SH-SY5Y (cell line): ENCODE measurements around the gene ZNF410.

Source experiments
- GATA2 ChIP-seq: IDR thresholded peaks from 2 replicates; pipeline ENCODE4 v1.6.1; 2011; ENCODE audit warnings: mild to moderate bottlenecking, low read depth, low read length
- GATA3 ChIP-seq: IDR thresholded peaks from 2 replicates; pipeline ENCODE4 v1.6.1; 2011; ENCODE audit warnings: low read depth, mild to moderate bottlenecking, low read length, moderate library complexity

ZNF410 gene

DNA sequence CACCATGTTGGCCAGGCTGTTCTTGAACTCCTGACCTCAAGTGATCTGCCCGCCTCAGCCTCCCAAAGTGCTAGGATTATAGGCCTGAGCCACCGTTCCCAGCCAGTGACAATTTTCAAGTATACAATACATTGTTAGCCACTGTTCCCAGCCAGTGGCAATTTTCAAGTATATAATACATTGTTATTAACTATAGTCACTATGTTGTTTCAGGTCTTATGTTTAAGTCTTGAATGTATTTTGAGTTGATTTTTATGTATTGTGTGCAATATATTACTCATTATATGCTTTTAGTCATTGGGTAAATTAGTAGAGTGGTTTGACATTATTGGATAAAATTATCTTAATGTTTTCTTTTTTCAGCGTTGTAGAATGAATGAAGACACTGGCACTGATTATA lies 13.0 kb upstream of the ZNF410 start:
- TF ChIP-seq GATA3 (no peak), GATA2 (no peak)

DNA sequence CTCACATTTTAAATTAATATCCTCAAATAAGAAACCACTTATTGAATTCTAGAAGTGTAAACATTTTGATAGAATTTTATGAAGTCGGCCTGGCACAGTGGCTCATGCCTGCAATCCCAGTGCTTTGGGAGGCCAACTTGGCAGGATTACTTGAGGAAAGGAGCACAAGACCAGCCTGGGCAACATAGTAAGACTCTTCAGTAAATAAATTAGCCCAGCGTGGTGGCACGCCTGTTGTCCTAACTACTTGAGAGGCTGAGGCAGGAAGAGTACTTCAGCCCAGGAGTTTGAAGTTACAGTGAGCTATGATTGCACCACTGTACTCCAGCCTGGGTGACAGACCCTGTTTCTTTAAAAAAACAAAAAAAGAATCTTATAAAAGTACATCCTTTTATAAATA lies 8.9 kb upstream of the ZNF410 start:
- no peak for TF ChIP-seq GATA3
- no peak for TF ChIP-seq GATA2

DNA sequence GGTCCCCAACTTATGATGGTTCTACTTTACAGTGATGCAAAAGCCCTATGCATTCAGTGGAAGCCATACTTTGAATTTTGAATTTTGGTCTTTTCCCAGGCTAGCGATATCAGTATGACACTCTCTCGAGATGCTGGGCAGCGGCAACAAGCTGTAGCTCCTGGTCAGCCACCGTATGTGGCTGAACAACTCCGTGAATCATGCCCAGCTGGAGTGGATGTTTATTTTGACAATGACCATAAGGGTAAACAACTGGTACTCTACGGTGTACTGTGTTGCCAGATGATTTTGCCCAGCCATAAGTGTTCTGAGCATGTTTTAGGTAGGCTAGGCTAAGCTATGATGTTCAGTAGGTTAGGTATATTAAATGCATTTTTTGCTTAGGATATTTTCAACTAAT lies 8.2 kb upstream of the ZNF410 start:
- TF ChIP-seq GATA3 (no peak), GATA2 (no peak)

DNA sequence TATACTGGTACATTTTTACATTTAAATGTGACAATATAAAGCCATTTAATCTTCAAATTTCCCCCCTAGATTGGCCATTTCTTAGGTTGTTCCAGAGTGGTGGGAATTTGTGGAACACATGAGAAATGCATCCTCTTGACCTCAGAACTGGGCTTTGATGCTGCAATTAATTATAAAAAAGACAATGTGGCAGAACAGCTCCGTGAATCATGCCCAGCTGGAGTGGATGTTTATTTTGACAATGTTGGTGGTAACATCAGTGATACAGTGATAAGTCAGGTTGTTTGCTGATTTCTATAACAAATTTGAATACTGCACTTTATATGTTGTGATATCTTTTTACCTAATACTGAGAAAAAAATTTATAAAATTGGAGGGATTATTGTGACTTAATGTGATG lies 7.6 kb upstream of the ZNF410 start:
- TF ChIP-seq GATA3 (no peak), GATA2 (no peak)

DNA sequence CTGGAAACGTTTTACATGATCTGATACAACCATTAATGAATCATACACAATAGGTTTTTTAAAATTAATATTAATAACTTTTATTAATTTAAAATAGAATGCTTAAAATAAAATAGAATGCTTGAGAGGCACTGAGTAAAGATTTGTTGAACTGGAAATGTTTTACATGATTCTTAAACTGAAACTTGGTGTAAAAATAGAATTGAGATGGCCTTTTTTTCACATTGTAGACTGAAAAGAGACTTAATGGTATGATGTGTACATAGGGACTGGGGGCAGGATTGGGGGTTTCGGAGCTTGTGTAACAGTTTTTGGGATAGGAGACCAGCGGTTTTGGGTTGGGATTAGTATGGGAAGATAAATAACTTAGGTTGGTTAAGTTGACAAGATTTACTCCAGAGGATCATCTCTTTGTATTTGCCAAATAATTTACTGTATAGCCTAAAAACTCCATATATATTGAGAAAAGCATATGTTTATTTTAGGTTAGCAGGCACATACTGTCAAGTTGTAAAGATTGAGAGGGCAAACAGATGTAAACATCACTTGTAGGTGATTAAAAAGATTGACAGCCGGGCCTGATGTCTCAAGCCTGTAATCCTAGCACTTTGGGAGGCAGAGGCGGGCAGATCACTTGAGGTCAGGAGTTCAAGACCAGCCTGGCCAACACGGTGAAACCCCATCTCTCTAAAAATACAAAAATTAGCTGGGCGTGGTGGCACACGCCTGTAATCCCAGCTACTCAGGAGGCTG lies 2.0 kb upstream of the ZNF410 start:
- TF ChIP-seq GATA3 = no peak
- no peak for TF ChIP-seq GATA2

DNA sequence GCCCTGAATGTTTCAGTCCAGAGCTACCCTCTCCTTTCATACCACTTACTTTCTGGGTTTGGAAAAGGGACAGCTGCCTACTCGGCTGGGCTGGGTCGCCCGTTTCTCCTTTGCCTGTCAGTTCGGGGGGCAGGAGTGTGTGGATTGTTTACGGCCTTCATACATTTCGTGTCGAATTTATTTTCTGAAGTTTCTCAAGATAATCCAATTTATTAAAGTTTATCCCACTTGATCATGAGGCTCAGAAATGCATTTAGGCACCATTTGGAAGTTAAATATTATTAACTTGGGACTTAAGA lies 608 bp downstream of the ZNF410 start:
- TF ChIP-seq GATA2 (no peak), GATA3 (no peak)

DNA sequence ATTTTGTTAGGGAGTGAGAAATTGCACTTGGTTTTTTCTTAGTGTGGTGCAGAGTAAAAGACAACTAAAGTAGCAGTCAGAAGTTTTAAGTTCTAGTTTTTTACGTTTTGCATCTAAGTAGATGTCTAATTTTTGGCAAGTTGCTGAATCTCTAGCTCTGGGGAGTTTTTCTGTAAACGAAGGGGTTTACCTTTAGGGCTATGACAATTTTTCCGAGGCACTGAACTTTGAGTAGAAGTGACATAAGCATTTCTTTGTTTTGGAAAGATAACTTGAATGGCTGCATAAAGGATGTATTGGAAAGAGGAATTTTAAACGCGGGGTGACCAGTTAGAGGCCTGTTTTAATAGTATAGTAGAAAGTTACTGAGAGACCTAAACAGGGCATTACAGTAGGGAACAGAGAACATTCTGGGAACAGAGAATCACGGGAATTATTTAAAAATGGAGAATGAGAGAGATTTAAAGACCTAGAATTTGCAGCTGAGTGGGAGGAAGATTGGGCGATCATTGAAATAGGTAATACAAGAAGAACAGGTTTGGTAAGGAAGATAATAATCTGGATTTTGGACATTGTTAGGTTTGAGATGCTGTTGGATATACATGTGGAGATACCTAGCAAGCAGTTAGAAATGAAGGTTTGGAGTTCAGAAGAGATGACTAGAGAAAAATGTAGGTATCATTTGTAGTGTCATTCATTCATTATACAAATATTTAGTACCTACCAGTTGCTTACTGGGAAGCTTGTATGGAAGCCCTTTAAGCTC lies 1.2 kb downstream of the ZNF410 start:
- no peak for TF ChIP-seq GATA3
- TF ChIP-seq GATA2 = no peak

DNA sequence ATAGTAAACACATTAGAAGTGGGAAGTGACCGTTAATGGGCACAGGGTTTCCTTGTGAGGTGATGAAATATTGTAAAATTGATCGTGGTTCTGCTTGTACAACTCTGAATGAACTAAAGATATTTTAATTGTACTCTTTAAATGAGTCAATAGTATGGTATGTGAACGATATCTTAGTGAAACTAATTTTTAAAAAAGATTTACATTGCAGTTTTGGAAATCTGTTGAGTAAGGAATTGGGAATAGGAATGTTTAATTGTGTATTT lies 1.7 kb downstream of the ZNF410 start:
- TF ChIP-seq GATA3 (no peak), GATA2 (no peak)

DNA sequence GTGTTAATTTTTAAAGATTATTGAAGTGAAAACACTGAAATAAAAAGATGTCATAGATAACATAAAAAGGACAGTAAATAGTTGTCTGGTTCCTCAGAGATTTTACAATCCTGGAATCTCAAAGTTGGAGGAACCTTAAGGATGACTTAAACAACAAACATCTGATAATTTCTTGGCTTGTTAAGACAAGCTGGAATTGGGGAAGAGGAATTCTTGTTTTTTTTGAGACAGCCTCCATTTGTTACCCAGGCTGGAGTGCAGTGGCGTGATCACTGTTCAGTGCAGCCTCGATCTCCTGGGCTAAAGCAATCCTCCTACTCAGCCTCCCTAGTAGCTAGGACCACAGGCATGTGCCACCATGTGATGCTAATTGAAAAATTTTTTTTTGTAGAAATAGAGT lies 2.3 kb downstream of the ZNF410 start:
- TF ChIP-seq GATA2 (no peak), GATA3 (no peak)

DNA sequence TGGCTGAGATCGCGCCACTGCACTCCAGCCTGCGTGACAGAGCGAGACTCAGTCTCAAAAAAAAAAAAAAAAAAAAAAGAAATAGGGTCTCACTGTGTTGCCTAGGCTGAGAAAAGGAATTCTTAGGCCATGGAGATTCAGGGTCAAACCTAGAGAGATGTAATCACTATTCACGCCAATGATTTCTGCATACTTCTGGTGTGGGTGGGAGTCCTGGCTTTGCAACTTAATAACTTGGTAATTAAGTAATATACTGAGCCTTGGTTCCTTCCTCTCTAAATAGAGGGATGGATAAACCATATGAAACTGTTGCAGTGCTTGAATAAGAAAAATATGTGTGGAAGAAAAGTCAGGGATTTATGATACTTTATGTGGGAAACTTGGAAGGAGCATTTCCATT lies 2.7 kb downstream of the ZNF410 start:
- TF ChIP-seq GATA3 (no peak), GATA2 (no peak)

DNA sequence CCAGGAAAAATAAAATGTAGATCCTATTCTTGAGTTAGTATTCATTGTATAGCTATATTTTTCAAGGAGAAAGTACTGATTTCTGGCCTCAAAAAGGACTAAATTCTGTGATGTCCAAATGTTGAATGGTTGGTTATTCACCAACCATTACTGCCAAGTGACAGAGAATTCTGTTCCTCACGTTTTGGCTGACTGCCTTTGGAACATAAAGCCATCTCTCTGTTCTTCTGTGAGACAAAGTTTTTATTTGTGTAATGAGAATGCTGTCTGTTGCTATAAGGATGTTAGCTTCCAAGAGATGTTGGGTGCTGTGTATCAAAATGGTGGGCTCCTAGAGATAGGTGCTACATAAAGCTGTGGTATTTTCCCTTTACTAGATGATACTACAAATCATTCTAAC lies 9.3 kb downstream of the ZNF410 start:
- no peak for TF ChIP-seq GATA2
- no peak for TF ChIP-seq GATA3

DNA sequence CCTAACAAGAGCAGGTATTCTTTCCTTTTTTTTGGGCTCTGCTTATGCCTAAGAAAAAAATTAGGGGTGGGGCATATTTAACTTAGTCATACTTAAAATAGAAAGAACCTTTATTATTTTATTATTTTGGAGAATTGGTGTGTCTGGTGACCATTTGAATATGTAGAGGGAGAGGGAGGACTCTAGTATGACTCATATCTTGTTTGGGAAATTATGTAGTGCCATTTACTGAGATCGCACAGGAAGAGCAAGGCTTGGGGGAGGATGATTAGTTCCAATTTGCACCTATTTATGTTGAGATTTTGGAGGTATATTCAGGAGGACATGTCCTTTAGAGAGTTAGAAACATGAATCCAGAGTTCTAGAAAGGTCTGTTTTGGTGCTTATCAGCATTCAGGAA lies 9.9 kb downstream of the ZNF410 start:
- TF ChIP-seq GATA3 (no peak), GATA2 (no peak)

DNA sequence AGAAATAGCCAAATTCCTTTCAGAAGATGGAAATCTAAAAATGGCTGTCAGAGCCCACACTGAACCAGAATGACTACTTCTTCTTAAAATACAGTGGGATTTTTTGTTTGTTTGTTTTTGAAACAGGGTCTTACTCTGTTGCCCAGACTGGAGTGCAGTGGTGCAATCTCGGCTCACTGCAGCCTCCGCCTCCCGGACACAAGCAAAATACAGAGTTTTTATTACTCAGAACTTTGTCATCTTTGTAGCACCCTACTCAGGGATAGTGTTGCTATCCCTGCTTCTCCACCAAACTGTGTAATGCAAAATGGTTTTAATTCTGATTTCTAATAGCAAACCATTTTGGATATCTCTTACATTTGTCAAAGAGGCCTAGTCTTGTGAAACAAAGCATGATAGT lies 16.4 kb downstream of the ZNF410 start:
- no peak for TF ChIP-seq GATA2
- TF ChIP-seq GATA3 = no peak

DNA sequence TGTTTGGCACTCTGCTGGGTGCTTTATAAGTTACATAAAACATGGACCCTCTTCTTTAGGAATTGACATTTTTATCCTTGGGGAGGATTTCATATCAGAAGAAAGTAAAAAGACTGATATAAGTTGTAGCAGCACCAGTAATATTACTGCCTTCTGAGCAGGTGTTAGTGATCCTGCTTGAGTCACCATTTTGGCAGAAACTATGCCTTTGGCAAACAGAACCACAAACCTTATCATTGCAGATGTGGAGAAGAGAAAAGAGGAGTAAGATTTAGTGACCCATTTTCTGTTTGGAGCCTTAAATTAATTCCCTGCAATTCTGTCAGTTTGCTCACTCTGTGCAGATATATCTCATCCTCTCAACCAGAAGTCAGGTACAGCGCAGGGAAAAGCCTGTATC lies 23.0 kb downstream of the ZNF410 start:
- TF ChIP-seq GATA2 = no peak
- TF ChIP-seq GATA3 = no peak

DNA sequence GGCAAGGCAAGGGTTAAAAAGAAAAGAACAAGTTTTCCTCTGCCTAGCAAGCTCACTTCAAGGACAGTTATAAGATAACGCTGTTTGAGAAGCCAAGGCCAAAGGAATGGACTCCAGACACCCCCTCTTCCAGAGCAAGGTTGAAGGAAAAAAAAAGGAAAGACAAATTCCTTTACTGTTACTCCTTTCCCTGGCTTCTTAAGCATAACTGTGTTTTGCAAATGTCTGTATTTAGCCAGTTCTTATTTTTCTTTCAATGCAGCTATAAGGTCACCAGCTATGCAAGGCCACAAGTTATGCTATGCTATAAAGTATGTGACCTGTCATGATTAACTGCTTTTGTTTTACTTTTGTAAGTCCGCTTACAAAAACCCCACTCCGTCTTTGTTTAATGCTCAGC lies 26.6 kb downstream of the ZNF410 start:
- TF ChIP-seq GATA3 (no peak), GATA2 (no peak)
